CD4-positive, alpha-beta T cell treated with Interleukin-6 for 4 hours (primary cell): Measurements from ENCODE around the gene IMMP2L.
A peak's percentile ranks its signal among the peaks of the same experiment; 100 is the strongest.

Source experiments
- DNase-seq: peaks from one replicate; pipeline ENCODE4 v3.0.0-alpha.2; 2020; ENCODE audit warnings: mixed read lengths

The IMMP2L gene

GRCh38 chr7:111056371-111056770 is 505.9 kb downstream of the IMMP2L start:
- no peak for DNase-seq

DNA sequence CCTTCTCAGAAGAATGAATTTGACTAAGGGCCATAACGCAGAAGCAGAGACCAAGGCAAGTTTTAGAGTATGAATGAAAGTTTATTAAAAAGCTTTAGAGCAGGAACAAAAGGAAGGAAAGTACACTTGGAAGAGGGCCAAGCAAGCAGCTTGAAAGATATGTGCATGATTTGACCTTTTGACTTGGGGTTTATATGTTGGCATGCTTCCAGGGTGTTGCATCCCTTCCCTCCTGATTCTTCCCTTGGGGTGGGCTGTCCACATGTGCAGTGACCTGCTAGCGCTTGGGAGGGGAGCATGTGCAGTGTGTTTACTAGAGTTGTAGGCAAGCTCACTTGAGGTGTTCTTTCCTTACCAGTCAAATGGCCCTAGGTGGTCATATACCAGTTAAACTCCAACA is 509.3 kb downstream of the IMMP2L start:
- DNase-seq, result no peak

GRCh38 chr7:111051832-111052231 is 510.5 kb downstream of the IMMP2L start:
- DNase-seq, result no peak

GRCh38 chr7:111050875-111051416 is 511.3 kb downstream of the IMMP2L start:
- DNase-seq, result no peak

DNA sequence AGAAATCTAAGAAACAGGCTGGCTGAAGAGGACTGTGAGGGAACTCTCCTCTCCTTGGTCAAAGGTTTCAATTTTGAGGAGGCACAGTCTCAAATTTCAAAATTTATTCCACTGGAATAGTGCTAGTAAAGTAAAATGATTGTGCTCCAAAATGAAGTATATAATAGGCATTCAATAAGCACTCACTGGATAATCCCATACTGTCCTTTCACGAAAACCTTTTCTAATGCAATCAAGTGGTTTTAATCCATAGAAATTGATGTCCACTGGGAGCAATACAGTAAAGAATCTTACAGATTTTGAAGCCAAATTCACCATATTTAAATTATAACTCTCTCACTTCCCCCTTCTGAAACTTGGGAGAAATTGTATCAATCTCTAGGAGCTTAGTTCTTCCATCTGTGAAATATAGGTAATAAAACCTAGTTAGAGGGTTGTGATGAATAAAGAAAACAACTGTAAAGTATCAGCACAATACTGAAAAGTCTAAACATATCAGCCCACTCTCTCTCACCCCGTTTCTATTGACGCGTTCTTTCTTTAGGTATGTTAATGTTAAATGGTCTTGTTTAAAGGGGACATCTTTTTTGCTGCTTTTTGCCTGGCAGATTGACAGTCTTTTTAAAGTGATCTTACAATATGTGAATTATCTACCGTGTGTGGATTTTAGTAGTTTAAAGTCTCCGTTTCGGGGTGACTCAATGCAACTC is 512.2 kb downstream of the IMMP2L start:
- no peak for DNase-seq

- DNase-seq, result no peak
Observed at GRCh38 chr7:111047595-111047994, 514.7 kb downstream of the IMMP2L start.

- DNase-seq, result no peak
Observed at GRCh38 chr7:111045449-111045848, 516.8 kb downstream of the IMMP2L start.

- no peak for DNase-seq
Observed at GRCh38 chr7:111043561-111043960, 518.7 kb downstream of the IMMP2L start.

GRCh38 chr7:111042842-111043241 is 519.5 kb downstream of the IMMP2L start:
- DNase-seq, result no peak

DNA sequence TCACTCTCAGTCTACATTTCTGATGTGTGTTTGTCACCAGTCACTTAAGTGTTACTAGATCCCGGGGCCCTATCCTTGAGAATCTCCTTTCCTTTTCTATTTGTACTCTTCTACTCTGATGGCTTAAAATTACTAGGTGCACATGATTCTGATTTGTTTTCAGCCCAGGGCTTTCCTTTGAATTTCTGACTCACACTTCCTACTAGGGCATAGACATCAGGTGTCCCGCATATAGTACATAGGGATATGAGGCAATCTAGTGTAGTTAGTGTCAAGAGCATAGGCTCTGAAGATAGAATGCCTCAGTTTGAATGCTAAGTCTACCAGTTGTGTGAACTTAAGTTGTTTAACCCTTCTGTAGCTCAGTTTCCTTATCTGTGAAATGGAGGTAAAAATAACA is 520.7 kb downstream of the IMMP2L start:
- DNase-seq, result peak; percentile 9

DNA sequence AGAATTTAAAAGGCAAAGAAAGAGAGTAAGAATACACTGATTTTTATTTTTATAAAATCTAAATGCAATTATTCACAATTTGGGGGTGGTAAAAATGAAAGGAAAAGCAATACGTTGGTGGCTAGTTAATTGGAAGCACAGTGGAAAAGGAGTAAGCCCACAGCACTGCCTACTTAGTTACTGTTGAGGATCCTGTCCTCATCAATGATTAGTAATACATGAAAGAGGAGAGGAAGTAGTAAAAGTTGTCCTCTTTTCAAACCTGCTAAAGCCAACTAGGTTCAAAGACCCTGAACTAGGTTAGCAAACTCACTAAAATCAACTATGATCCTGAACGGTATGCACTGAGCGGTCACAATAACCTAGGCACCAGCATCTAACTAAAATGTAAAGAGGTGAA is 524.1 kb downstream of the IMMP2L start:
- no peak for DNase-seq

DNA sequence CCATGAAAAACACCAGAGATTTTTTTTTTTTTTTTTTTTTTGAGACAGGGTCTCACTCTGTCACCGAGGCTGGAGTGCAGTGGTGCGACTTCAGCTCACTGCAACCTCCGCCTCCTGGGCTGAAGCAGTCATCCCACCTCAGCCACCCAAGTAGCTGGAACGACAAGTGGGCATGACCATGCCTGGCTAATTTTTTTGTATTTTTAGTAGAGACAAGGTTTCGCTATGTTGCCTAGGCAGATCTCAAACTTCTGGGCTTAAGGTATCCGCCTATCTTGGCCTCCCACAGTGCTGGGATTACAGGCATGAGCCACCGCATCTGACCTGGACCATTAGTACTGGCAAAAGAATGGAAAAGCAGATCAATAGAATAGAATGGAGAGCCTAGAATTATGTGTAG is 530.4 kb downstream of the IMMP2L start:
- no peak for DNase-seq

DNA sequence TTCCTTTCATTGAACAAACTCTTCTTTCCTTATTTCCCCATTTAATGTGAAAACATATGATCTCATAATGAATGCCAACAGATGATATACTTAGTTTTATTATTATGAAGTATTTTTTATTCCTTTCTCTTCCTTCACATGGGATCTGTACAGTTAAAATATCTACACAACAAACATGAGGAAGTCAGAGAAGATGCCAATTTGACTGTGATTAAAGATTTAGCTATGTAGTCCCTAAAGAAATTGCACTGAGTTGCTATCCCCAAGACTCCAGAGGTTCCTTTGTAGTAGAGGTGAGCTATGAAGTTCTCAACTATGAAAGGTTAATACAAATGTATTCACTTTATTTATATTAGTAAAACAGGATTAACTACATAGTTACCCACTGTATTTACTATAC is 532.0 kb downstream of the IMMP2L start:
- DNase-seq, result no peak

GRCh38 chr7:111029574-111030251 is 532.6 kb downstream of the IMMP2L start:
- DNase-seq, result peak; percentile 64

- no peak for DNase-seq
Observed at GRCh38 chr7:111029141-111029572, 533.1 kb downstream of the IMMP2L start.

DNA sequence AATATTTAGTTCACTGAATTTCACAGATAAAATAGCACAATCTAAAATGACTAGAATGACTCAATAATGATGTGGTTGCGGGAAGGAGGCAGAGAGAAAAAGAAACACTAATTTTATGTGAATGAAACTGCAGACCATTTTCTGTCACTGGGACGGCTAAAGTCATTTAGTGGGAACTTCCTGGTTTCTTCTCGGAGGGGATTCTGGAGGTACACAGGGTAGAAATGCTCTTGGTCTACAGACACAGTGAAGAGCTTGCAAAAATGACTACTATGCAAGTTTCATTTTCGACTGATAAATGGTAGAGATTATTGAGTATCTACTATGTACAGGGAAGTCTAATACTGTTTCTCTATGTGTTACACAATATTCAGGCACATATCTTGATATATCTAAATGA is 534.9 kb downstream of the IMMP2L start:
- DNase-seq, result no peak

DNA sequence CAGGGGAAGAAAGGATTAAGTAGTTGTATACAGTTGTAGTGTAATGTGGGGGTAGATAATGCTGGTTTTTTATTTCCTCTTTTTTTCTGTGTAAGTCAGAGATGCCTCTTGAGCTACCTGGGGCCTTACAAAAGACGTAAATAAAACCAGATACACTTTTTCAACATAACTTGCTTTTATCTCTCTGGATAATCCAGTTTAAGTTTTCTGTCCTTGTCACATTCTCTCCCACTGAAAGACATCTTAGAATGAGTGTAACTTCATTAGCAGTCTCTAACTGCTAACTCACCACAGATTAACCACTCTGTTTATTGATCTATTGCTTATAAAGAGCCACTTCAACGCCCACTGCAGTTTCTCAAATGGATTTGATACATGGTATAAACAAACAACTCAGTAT is 535.5 kb downstream of the IMMP2L start:
- DNase-seq, result no peak

GRCh38 chr7:111026343-111026742 is 535.9 kb downstream of the IMMP2L start:
- DNase-seq, result no peak

DNA sequence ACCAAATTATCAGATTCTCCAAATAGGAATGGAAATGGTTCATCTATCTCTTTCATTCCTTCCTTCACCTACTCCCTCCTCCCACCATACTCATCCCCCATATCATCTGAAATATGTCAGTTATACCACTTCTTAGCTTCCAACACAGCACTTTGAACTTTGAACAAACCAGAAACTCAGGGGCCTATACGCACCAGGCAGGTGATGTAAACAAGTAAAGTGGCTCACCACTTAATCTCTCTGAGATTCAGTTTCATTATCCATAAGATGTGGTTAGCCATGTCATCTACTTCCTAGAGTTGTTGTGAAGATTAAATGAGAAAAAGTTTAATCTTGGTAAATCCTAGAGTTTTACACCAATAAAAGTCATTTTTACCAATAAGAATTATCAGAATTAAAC is 537.3 kb downstream of the IMMP2L start:
- peak; percentile 57 for DNase-seq

DNA sequence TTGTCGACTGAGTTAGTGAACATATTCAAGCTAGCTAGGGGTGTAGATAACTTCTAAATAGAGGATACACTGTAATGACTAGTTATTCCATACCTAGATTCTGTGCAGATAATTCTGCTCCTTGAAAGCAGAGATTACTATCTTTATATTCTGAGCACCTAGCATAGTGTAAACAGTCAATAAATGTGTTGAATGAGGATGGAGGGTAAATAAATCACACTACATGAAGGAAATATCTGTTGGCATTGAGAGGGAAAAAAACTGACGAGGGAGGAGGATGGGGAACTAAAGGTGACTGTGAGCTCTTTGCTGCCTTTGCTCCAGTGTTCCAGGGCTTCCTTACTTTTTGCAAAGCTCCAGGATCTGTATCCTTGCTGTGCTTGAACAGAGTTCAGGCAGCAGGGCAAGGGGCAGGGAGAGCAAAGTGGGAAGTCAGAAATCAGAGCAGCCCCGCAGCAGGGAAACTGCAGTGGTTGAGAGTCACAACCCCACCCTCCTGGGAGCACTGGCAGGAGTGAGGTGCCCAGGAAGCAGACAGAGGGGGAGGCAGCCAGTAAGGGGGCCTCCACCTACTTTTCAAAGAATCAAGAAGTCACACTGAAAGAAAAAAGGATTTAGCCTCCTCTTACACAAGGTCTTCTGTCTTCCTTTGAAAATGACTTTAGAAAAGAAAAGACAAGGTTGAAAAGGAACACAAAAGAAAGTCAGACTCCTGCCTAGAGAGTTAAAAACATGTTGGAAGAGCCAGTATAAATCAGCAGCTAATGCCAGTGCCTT is 543.1 kb downstream of the IMMP2L start:
- peak; percentile 54 for DNase-seq

- DNase-seq, result no peak
Observed at GRCh38 chr7:111018447-111018846, 543.8 kb downstream of the IMMP2L start.

GRCh38 chr7:111014079-111014478 is 548.2 kb downstream of the IMMP2L start:
- DNase-seq, result no peak
